WTC11 (cell line): ENCODE data around the gene UBE3C. TPM values are rescaled to one million over a fixed set of nuclear protein-coding genes. Genes with fewer than 3 reads are reported as not detected.

Experiments used
- ATAC-seq: fragments of 200-7000 bp; cut with Tn5 transposase; 2 replicates; pipeline ENCODE4 v1.10.0; 2021; ENCODE audit warnings: mild to moderate bottlenecking, moderate library complexity
- CTCF ChIA-PET: fragments of 300-600 bp; sonication (Branson Sonifier 250); formaldehyde crosslinking; loops from one replicate; lab custom pipeline; 2021; ENCODE audit warnings: antibody characterized with exemption; lab: Charles Lee
- POLR2A ChIA-PET: fragments of 350-600 bp; sonication (Branson Sonifier 250); formaldehyde crosslinking; loops from one replicate; lab custom pipeline; 2021; ENCODE audit warnings: antibody characterized with exemption; lab: Charles Lee
- DNase-seq: peaks from one replicate; pipeline ENCODE4 v3.0.0; 2021; ENCODE audit warnings: low spot score
- H3K27ac Mint-ChIP-seq: 2 replicates; pipeline ENCODE4 v1.8.0; 2021; ENCODE audit warnings: mixed read lengths
- H3K27me3 Mint-ChIP-seq: 2 replicates; pipeline ENCODE4 v1.8.0; 2021; ENCODE audit warnings: low read depth, mild to moderate bottlenecking, moderate library complexity, mixed read lengths
- H3K36me3 Mint-ChIP-seq: 2 replicates; pipeline ENCODE4 v1.8.0; 2021; ENCODE audit warnings: mixed read lengths
- H3K4me1 Mint-ChIP-seq: 2 replicates; pipeline ENCODE4 v1.8.0; 2022; ENCODE audit warnings: mixed read lengths
- H3K4me3 Mint-ChIP-seq: 2 replicates; pipeline ENCODE4 v1.8.0; 2021; ENCODE audit warnings: mild to moderate bottlenecking, moderate library complexity, mixed read lengths
- H3K9me3 Mint-ChIP-seq: 2 replicates; pipeline ENCODE4 v1.8.0; 2021; ENCODE audit warnings: mixed read lengths
- CREM ChIP-seq: sonication (generic); formaldehyde crosslinking; IDR thresholded peaks from 2 replicates; pipeline ENCODE4 v1.8.1; 2022; ENCODE audit warnings: mild to moderate bottlenecking, missing genetic modification reagents, moderate library complexity
- ELF4 ChIP-seq: sonication (generic); formaldehyde crosslinking; IDR thresholded peaks from 2 replicates; pipeline ENCODE4 v1.8.1; 2022; ENCODE audit warnings: low read depth, mild to moderate bottlenecking, moderate library complexity, missing genetic modification reagents
- EMX1 ChIP-seq: fragments of 250-450 bp; sonication (Bioruptor Pico); IDR thresholded peaks from 2 replicates; pipeline ENCODE4 v1.8.0; 2021; ENCODE audit warnings: mild to moderate bottlenecking
- GABPB1 ChIP-seq: sonication (generic); formaldehyde crosslinking; IDR thresholded peaks from 2 replicates; pipeline ENCODE4 v1.8.1; 2023; ENCODE audit warnings: mild to moderate bottlenecking, missing genetic modification reagents
- MYBL2 ChIP-seq: sonication (generic); formaldehyde crosslinking; IDR thresholded peaks from 2 replicates; pipeline ENCODE4 v1.8.1; 2023; ENCODE audit warnings: mild to moderate bottlenecking, moderate library complexity, missing genetic modification reagents
- RORB ChIP-seq: fragments of 250-450 bp; sonication (Bioruptor Pico); IDR thresholded peaks from 2 replicates; pipeline ENCODE4 v1.9.0; 2021; ENCODE audit warnings: mild to moderate bottlenecking
- SOX15 ChIP-seq: fragments of 250-450 bp; sonication (Bioruptor Pico); IDR thresholded peaks from 2 replicates; pipeline ENCODE4 v1.9.0; 2021; ENCODE audit warnings: mild to moderate bottlenecking
- ZNF138 ChIP-seq: sonication (generic); formaldehyde crosslinking; conservative IDR thresholded peaks from 2 replicates; pipeline ENCODE4 v1.8.1; 2022; ENCODE audit warnings: mild to moderate bottlenecking, moderate library complexity, missing genetic modification reagents
- ZNF232 ChIP-seq: sonication (generic); formaldehyde crosslinking; IDR thresholded peaks from 2 replicates; pipeline ENCODE4 v1.8.0; 2022; ENCODE audit warnings: mild to moderate bottlenecking, missing genetic modification reagents
- ZNF317 ChIP-seq: sonication (generic); formaldehyde crosslinking; IDR thresholded peaks from 2 replicates; pipeline ENCODE4 v1.8.1; 2023; ENCODE audit warnings: low read depth, mild to moderate bottlenecking, moderate library complexity, missing genetic modification reagents, borderline replicate concordance
- total RNA-seq: library from RNA; stranded (reverse); gene quantifications from 3 replicates; pipeline ENCODE4 v1.2.3, GENCODE V29; 2021
- TF ChIP-seq, protein P1 (sequence below): sonication (generic); formaldehyde crosslinking; IDR thresholded peaks from 2 replicates; pipeline ENCODE4 v1.8.0; 2023; ENCODE audit warnings: mild to moderate bottlenecking, missing genetic modification reagents
- TF ChIP-seq, protein P2 (sequence below): sonication (generic); formaldehyde crosslinking; IDR thresholded peaks from 2 replicates; pipeline ENCODE4 v1.8.1; 2023; ENCODE audit warnings: mild to moderate bottlenecking, missing genetic modification reagents, borderline replicate concordance
- TF ChIP-seq, protein P3 (sequence below): sonication (generic); formaldehyde crosslinking; IDR thresholded peaks from 2 replicates; pipeline ENCODE4 v1.8.1; 2023; ENCODE audit warnings: mild to moderate bottlenecking, moderate library complexity, missing genetic modification reagents
- TF ChIP-seq, protein P4 (sequence below): sonication (generic); formaldehyde crosslinking; IDR thresholded peaks from 2 replicates; pipeline ENCODE4 v1.8.1; 2023; ENCODE audit warnings: mild to moderate bottlenecking, missing genetic modification reagents
- TF ChIP-seq, protein P5 (sequence below): sonication (generic); formaldehyde crosslinking; IDR thresholded peaks from 2 replicates; pipeline ENCODE4 v1.8.0; 2022; ENCODE audit warnings: mild to moderate bottlenecking, missing genetic modification reagents
- TF ChIP-seq, protein P6 (sequence below): sonication (generic); formaldehyde crosslinking; IDR thresholded peaks from 2 replicates; pipeline ENCODE4 v1.8.1; 2022; ENCODE audit warnings: mild to moderate bottlenecking, missing genetic modification reagents, moderate library complexity, borderline replicate concordance

The UBE3C gene
- total RNA-seq, 1 experiment from 2014 or later, result 59.7 TPM

DNA sequence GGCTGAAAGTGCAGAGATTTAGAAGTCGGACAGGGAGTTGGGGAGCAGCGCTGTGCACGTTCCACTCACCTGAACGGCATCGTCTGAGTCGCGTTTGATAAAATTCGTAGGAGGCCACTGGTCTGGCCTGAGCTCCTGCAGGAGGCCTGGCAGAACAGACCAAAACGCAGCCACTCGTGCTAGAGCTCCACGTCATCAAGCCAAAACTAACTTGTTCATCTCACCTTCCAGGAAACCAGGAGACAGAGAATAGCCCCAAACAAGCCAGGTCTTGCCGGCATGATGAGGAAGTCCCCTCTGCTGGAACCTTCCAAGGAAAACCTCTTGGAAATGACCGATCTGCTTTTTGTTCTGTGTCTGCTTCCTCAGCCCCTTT is 154.7 kb downstream of the UBE3C start:
- DNase-seq (no peak), ATAC-seq (no peak)
- peaks cover 8% of the 10 kb centered on the region for H3K36me3 Mint-ChIP-seq
- ChIA-PET POLR2A (no interaction called here), CTCF (interaction anchor here (0.6 to 2.0 kb wide), 3 partner anchors 18 to 46 kb away, joined by 3 to 7 read pairs (median 3); no protein-coding TSS in a partner anchor)
- peaks cover 15% of the 10 kb centered on the region for H3K4me1 Mint-ChIP-seq
- H3K4me3 Mint-ChIP-seq, result no peak overlapping the region
- H3K9me3 Mint-ChIP-seq, result peaks cover 8% of the 10 kb centered on the region
- no peaks in the 10 kb centered on the region; the same call in 1 of the 2 replicates for H3K27me3 Mint-ChIP-seq
- no peak for TF ChIP-seq SOX15 (CRISPR knock-in tag)
- TF ChIP-seq ZNF317, result no peak
- TF ChIP-seq, protein P1, sequence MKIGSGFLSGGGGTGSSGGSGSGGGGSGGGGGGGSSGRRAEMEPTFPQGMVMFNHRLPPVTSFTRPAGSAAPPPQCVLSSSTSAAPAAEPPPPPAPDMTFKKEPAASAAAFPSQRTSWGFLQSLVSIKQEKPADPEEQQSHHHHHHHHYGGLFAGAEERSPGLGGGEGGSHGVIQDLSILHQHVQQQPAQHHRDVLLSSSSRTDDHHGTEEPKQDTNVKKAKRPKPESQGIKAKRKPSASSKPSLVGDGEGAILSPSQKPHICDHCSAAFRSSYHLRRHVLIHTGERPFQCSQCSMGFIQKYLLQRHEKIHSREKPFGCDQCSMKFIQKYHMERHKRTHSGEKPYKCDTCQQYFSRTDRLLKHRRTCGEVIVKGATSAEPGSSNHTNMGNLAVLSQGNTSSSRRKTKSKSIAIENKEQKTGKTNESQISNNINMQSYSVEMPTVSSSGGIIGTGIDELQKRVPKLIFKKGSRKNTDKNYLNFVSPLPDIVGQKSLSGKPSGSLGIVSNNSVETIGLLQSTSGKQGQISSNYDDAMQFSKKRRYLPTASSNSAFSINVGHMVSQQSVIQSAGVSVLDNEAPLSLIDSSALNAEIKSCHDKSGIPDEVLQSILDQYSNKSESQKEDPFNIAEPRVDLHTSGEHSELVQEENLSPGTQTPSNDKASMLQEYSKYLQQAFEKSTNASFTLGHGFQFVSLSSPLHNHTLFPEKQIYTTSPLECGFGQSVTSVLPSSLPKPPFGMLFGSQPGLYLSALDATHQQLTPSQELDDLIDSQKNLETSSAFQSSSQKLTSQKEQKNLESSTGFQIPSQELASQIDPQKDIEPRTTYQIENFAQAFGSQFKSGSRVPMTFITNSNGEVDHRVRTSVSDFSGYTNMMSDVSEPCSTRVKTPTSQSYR (CRISPR knock-in tag), result no peak
- TF ChIP-seq, protein P2, sequence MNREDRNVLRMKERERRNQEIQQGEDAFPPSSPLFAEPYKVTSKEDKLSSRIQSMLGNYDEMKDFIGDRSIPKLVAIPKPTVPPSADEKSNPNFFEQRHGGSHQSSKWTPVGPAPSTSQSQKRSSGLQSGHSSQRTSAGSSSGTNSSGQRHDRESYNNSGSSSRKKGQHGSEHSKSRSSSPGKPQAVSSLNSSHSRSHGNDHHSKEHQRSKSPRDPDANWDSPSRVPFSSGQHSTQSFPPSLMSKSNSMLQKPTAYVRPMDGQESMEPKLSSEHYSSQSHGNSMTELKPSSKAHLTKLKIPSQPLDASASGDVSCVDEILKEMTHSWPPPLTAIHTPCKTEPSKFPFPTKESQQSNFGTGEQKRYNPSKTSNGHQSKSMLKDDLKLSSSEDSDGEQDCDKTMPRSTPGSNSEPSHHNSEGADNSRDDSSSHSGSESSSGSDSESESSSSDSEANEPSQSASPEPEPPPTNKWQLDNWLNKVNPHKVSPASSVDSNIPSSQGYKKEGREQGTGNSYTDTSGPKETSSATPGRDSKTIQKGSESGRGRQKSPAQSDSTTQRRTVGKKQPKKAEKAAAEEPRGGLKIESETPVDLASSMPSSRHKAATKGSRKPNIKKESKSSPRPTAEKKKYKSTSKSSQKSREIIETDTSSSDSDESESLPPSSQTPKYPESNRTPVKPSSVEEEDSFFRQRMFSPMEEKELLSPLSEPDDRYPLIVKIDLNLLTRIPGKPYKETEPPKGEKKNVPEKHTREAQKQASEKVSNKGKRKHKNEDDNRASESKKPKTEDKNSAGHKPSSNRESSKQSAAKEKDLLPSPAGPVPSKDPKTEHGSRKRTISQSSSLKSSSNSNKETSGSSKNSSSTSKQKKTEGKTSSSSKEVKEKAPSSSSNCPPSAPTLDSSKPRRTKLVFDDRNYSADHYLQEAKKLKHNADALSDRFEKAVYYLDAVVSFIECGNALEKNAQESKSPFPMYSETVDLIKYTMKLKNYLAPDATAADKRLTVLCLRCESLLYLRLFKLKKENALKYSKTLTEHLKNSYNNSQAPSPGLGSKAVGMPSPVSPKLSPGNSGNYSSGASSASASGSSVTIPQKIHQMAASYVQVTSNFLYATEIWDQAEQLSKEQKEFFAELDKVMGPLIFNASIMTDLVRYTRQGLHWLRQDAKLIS (CRISPR knock-in tag), result no peak
- TF ChIP-seq, protein P3, sequence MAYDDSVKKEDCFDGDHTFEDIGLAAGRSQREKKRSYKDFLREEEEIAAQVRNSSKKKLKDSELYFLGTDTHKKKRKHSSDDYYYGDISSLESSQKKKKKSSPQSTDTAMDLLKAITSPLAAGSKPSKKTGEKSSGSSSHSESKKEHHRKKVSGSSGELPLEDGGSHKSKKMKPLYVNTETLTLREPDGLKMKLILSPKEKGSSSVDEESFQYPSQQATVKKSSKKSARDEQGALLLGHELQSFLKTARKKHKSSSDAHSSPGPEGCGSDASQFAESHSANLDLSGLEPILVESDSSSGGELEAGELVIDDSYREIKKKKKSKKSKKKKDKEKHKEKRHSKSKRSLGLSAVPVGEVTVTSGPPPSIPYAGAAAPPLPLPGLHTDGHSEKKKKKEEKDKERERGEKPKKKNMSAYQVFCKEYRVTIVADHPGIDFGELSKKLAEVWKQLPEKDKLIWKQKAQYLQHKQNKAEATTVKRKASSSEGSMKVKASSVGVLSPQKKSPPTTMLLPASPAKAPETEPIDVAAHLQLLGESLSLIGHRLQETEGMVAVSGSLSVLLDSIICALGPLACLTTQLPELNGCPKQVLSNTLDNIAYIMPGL (CRISPR knock-in tag), result no peak
- TF ChIP-seq ZNF138 (CRISPR knock-in tag), result no peak
- no peak for TF ChIP-seq RORB
- no peak overlapping the region for H3K27ac Mint-ChIP-seq

DNA sequence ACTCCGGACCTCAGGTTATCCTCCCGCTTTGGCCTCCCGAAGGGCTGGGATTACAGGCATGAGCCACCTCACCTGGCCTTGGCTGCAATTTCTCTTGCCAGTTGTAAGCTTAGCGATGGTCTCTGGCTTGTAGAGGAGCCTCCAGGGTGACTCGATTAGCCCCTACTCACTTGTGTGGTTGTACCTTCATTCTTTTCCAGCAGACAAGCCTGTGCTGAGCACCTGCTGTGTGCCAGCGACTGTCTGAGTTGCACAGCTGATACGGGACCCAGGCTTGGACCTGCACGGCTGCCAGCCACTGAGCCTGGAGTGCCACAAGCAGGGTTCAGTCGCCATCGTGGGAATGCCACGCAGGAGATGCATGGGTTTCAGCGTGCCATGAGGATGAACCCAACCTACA is 156.0 kb downstream of the UBE3C start:
- Mint-ChIP-seq H3K36me3 (no peaks in the 10 kb centered on the region), H3K27me3 (no peaks in the 10 kb centered on the region; the same call in 1 of the 2 replicates), H3K9me3 (no peaks in the 10 kb centered on the region), H3K4me1 (peaks cover 22% of the 10 kb centered on the region), H3K27ac (no peak overlapping the region), H3K4me3 (no peak overlapping the region)
- DNase-seq (no peak), ATAC-seq (no peak)
- TF ChIP-seq, protein P4, sequence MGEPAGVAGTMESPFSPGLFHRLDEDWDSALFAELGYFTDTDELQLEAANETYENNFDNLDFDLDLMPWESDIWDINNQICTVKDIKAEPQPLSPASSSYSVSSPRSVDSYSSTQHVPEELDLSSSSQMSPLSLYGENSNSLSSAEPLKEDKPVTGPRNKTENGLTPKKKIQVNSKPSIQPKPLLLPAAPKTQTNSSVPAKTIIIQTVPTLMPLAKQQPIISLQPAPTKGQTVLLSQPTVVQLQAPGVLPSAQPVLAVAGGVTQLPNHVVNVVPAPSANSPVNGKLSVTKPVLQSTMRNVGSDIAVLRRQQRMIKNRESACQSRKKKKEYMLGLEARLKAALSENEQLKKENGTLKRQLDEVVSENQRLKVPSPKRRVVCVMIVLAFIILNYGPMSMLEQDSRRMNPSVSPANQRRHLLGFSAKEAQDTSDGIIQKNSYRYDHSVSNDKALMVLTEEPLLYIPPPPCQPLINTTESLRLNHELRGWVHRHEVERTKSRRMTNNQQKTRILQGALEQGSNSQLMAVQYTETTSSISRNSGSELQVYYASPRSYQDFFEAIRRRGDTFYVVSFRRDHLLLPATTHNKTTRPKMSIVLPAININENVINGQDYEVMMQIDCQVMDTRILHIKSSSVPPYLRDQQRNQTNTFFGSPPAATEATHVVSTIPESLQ, result no peak
- TF ChIP-seq ELF4 (CRISPR knock-in tag), result no peak
- TF ChIP-seq, protein P5, sequence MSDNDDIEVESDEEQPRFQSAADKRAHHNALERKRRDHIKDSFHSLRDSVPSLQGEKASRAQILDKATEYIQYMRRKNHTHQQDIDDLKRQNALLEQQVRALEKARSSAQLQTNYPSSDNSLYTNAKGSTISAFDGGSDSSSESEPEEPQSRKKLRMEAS (CRISPR knock-in tag), result no peak
- CTCF ChIA-PET, result interaction anchor here (2.0 kb wide), 1 partner anchor 45 kb away, joined by 7 read pairs; no protein-coding TSS in a partner anchor
- POLR2A ChIA-PET, result interaction anchor here (0.5 kb wide), 1 partner anchor 11 kb away, joined by 3 read pairs; no protein-coding TSS in a partner anchor

DNA sequence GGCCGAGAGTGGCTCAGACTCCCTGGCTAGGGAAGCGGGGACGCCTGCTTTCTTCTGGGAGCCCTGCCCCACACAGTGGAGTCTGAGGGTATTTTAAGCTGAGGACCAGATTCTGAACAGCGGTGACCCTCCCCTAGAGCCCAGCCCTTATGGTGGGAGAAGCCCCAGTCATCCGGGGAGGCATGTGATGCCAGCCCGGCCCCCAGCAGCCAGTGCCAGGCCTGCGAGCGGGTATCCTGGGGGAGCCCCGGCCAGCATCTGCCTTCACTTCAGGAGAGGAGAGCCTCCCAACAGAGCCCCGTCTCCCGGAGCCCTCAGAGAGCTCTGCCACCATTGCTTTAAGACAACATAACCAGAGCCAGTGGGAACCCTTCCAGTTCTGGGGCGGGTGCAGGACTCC is 156.6 kb downstream of the UBE3C start:
- no peaks in the 10 kb centered on the region; the same call in 1 of the 2 replicates for H3K27me3 Mint-ChIP-seq
- H3K36me3 Mint-ChIP-seq, result no peaks in the 10 kb centered on the region
- ATAC-seq, result no peak
- DNase-seq, result no peak
- ChIA-PET CTCF (no interaction called here), POLR2A (interaction anchor here (0.5 kb wide), 1 partner anchor 11 kb away, joined by 3 read pairs; no protein-coding TSS in a partner anchor)
- no peak overlapping the region for H3K27ac Mint-ChIP-seq
- H3K4me1 Mint-ChIP-seq, result peaks cover 22% of the 10 kb centered on the region
- H3K4me3 Mint-ChIP-seq, result no peak overlapping the region
- no peaks in the 10 kb centered on the region for H3K9me3 Mint-ChIP-seq
- TF ChIP-seq GABPB1 (CRISPR knock-in tag) (no peak), MYBL2 (CRISPR knock-in tag) (no peak), ZNF232 (no peak), CREM (CRISPR knock-in tag) (no peak), EMX1 (no peak)
- TF ChIP-seq, protein P6, sequence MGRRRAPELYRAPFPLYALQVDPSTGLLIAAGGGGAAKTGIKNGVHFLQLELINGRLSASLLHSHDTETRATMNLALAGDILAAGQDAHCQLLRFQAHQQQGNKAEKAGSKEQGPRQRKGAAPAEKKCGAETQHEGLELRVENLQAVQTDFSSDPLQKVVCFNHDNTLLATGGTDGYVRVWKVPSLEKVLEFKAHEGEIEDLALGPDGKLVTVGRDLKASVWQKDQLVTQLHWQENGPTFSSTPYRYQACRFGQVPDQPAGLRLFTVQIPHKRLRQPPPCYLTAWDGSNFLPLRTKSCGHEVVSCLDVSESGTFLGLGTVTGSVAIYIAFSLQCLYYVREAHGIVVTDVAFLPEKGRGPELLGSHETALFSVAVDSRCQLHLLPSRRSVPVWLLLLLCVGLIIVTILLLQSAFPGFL (CRISPR knock-in tag), result no peak
